Fibroblast of skin of back (primary cell): ENCODE measurements around the gene DHRSX.
"Not testable (repeated sequence)": the region's sequence is repeated elsewhere in the genome, so short reads cannot be mapped to it uniquely, and the experiment has no call there.

ENCODE experiments used
- DNase-seq: peaks from one replicate; pipeline ENCODE4 v3.0.0-alpha.2; 2013

DHRSX gene

DNA sequence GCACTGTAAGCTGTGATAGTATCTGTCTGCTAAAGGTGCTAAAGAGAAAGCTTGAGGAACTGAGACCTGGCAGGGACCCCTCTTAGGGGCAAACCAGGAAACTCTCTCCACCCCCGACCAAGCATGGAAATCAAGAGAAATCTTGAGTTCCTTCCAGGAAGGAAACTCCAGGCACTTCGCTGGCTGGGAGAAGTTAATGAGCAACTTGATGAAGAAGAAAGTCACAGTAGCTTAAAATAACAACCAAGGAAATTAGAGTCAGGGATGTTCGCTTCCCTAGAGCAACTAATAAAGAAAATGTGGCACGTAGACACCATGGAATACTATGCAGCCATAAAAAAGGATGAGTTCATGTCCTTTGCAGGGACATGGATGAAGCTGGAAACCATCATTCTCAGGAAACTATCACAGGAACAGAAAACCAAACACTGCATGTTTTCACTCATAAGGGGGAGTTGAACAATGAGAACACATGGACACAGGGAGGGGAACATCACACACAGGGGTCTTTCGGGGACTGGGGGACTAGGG is 188.7 kb downstream of the DHRSX start:
- DNase-seq: not testable (repeated sequence)

GRCh38 chrX:2311501-2311900 is 189.3 kb downstream of the DHRSX start:
- no peak for DNase-seq

GRCh38 chrX:2301901-2302300 is 198.9 kb downstream of the DHRSX start:
- no peak for DNase-seq

DNA sequence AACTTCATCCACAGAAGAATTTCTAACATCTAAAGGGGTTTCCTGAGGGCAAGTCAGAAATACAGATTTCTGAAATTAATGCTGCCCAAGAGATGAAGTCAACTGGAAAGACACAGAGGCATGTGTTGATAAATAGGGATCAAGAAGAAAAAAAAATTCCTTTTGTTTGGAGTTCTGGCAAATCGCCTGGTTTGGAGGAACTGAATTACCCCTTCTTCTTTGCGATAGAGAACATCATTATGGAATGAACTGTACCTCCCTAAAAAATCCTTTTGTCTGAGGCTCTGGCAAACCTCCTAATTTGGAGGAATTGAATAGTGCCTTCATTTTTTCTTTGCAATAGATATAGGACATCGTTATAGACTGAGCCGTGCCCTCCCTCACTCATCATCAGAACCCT is 200.9 kb downstream of the DHRSX start:
- no peak for DNase-seq

- DNase-seq: no peak
Observed at GRCh38 chrX:2286731-2287130, 214.0 kb downstream of the DHRSX start.

DNA sequence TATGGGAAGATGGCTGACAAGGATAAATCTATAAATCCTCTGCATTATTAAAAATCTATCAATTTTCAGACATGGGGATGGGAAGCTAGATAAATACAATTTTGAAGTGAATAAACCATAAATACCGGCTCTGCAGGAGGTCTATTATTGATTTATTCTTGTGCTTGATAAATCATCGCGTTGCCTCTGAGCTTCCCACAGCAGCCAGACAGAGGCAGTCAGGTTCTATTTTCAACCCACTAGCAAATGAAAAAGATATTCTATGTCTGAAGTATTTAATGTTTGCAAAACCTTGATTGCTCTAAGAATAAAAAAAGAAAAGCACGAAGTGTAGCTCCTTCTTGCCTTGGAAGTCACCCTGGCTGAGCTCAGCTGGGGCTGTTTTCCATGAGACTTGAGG is 216.2 kb downstream of the DHRSX start:
- DNase-seq: no peak

DNA sequence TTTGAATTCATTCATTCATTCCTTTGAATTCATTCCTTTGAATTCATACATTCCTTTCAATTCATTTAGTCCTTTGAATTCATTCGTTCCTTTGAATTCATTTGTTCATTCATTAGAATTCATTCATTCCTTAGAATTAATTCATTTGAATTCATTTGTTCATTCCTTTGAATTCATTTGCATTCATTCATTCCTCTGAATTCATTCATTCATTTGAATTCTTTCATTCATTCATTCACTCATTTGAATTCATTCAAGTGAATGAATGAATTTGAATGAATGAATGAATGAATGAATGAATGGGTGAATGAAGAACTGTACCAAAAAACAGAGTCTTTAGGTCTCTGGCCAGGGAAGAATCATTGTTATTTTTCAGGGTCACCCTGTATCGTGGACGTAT is 216.6 kb downstream of the DHRSX start:
- no peak for DNase-seq

GRCh38 chrX:2283111-2283859 is 217.5 kb downstream of the DHRSX start:
- no peak for DNase-seq

DNA sequence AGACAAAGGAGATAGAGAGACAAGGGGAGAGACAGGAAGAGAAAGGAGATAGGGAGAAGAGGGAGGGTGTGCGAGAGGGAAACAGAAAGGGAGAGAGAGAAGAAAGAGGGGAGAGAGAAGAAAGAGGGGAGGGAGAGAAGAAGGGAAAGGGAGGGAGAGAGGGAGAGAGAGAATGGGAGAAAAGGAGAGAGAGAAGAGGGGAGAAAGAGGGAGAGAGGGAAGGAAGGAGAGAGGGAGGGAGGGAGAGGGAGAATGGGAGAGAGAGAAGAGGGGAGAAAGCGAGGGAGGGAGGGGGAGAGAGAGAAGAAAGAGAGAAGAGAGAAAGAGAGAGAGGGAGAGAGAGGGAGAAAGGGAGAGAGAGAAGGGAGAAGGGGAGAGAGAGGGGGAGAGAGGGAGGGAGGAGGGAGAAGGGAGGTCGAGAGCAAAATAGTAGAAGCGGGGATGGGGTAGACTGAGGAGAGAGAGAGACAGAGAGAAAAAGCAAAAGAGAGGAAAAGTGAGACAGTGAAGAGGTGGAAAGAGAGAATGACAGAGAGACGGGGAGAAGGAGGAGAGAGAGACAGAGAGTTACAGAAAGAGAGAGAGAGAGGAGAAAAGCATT is 218.2 kb downstream of the DHRSX start:
- DNase-seq: no peak

DNA sequence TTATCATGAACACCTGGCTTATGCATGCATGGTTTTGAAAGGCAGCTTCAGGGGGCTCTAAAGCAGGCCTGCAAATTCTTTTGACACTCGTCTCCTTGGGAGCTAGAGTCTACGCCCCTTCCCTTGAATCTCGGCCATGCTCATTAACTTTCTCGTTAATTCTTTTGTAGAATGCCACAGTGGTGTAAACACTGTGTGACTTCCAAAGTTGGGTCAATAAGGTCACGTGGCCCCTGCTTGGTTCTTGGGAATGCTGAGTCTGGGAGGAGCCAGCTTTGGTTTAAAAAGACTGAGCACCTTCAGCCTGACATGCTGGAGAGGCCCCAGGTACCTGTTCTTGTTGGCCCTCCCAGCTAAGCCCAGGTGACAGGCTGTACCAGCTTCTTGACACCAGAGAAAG is 228.4 kb downstream of the DHRSX start:
- no peak for DNase-seq

GRCh38 chrX:2271595-2271994 is 229.2 kb downstream of the DHRSX start:
- not testable (repeated sequence) for DNase-seq

DNA sequence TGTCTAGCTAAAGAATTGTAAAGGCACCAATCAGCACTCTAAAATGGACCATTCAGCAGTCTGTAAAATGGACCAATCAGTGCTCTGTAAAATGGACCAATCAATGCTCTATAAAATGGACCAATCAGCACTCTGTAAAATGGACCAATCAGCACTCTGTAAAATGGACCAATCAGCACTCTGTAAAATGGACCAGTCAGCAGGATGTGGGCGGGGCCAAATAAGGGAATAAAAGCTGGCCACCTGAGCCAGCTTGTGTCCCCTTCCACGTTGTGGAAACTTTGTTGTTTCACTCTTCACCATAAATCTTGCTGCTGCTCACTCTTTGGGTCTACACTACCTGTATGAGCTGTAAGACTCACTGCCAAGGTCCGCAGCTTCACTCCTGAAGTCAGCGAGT is 230.0 kb downstream of the DHRSX start:
- DNase-seq: not testable (repeated sequence)

DNA sequence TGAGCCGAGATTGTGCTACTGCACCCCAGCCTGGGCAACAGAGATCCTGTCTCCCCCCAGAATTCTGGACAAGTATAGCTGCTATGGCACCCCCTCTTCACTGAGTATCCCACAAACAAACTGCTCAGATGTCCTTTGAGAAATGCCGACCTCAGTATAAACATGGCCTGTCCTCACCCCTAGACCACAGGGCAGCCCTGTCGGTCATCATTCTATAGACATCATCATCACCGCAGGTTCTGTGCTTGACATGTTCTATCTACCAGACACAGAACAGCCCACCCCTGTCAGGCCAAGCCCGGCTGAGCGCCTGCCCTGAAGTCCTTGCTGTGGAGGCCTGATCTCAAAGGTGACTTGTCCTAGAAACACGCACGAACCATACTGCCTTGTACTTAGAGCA is 232.9 kb downstream of the DHRSX start:
- no peak for DNase-seq

DNA sequence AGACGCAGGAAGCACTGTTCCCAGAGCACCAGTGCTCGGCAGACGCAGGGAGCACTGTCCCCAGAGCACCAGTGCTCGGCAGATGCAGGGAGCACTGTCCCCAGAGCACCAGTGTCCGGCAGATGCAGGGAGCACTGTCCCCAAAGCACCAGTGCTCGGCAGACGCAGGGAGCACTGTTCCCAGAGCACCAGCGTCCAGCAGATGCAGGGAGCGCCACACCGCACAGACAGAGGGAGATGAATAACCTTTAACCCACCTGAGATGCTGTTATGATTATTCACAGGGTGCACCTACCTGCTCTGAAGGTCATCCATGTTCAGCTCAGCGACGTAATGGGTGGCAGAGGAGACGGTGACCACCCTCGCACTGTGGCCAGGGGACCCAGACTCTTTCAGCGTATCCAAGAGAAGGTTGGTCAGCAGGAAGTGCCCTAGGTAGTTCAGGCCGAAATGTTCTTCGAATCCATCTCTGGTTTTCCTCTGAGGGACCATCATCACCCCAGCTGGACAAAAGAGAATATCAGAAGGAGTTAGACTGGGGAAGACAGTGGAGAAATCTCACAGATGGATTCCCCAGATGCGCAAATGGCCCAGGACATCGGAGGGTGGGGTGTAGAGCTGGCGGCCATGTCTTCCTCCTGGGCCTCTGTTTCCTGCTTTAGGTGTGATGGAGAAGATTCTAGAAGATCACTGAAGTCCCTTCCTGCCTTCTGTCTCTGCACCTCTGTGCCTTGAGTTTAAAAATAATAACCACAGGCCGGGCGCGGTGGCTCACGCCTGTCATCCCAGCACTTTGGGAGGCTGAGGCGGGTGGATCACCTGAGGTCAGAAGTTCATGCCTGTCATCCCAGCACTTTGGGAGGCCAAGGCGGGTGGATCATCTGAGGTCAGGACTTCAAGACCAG is 234.1 kb downstream of the DHRSX start:
- DNase-seq: no peak

DNA sequence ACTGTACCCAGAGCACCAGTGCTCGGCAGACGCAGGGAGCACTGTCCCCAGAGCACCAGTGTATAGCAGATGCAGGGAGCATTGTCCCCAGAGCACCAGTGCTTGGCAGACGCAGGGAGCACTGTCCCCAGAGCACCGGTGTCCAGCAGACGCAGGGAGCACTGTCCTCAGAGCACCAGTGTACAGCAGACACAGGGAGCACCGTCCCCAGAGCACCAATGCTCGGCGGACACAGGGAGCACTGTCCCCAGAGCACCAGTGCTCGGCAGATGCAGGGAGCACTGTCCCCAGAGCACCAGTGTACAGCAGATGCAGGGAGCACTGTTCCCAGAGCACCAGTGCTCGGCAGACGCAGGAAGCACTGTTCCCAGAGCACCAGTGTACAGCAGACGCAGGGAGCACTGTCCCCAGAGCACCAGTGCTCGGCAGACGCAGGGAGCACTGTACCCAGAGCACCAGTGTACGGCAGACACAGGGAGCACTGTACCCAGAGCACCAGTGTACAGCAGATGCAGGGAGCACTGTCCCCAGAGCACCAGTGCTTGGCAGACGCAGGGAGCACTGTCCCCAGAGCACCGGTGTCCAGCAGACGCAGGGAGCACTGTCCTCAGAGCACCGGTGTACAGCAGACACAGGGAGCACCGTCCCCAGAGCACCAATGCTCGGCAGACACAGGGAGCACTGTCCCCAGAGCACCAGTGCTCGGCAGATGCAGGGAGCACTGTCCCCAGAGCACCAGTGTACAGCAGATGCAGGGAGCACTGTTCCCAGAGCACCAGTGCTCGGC is 234.9 kb downstream of the DHRSX start:
- DNase-seq: not testable (repeated sequence)

- no peak for DNase-seq
Observed at GRCh38 chrX:2264179-2265030, 236.4 kb downstream of the DHRSX start.

DNA sequence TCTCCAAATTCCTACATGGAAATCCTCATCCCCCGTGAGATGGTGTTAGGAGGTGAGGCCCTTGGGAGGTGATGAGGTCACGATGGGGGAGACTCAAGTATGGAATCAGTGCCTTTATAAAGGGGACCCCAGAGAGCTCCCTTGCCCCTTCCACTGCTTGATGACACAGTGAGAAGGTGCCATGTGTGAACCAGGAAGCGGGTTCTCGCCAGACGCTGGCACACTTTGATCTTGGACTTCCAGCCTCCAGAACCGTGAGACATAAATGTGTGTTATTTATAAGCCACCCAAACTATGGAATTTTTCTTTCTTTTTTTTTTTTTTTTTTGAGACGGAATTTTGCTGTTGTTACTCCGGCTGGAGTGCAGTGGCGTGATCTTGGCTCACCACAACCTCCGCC is 237.6 kb downstream of the DHRSX start:
- no peak for DNase-seq

DNA sequence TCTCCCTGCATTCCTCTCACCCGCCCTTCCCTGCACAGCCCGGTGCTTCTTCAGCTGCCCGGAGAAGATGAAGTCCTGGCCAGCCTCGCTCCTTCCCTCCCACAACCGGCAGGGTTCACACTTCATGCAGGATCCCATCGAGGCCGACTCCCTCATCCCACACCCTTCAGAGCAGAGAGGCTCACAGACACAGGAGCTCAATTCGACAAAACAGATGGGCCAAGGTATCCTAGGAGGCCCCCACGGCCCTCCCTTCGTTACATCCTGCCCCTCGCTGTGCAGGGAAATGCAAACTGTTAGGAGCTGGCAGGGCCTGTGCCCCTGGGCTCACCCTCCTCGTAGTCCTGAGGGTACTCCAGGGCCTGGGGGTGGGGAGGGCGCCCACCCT is 238.1 kb downstream of the DHRSX start:
- DNase-seq: no peak

DNA sequence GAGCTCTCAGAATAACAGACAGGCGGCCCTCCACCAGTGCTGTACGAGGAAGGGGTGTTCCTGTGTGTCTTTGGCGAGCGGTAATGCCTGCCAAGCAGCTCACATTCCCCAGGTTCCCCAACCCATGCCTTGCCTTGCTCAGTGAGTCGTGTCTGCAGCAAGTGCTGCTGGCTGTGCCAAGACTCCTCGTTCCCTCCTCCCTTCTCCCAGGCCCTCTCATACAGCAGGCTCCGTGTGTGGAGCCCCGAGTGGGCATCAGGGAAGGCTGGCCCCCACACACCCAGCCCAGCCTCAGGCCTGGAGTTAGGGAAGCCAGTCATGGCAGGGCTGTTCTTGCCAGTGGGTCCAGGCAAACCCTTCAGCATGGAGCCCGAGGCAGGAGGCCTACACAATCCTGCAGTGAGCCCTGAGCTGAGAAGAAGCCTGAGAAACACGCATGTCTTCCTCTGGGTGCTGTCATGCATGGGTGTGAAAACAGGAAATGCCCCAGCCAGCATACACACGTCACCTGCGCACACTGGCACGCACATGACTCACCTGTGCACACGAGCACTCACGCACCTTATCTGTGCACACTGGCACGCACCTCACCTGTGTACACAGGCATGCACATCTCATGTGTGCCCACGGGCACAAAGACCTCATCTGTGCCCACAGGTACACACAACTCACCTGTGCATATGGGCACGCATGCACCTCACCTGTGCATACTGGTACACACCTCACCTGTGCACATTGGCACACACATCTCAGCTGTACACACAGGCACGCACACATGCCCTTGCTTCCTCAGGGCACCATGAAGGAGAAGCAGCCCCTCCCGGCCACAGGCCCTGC is 238.7 kb downstream of the DHRSX start:
- DNase-seq: no peak

GRCh38 chrX:2252331-2253065 is 248.3 kb downstream of the DHRSX start:
- DNase-seq: no peak
